IMR-90 (cell line): Measurements from ENCODE around the gene ARHGAP10. TPM values are rescaled to one million over a fixed set of nuclear protein-coding genes. Genes with fewer than 3 reads are reported as not detected.
A peak's percentile ranks its signal among the peaks of the same experiment; 100 is the strongest.

Experiments used
- ATAC-seq: fragments of 200-7000 bp; cut with Tn5 transposase; 2 replicates; pipeline ENCODE4 v1.9.1; 2020; ENCODE audit warnings: low read depth, mild to moderate bottlenecking, moderate library complexity
- BruUV-seq: library from RNA; stranded (reverse); fragments of 400-500 nt; replicated peaks from 2 replicates; lab custom pipeline; 2021; lab: Mats Ljungman, UMichigan
- CTCF ChIA-PET: fragments of 300-600 bp; formaldehyde crosslinking; extraction: SDS; loops from one replicate; lab custom pipeline; 2021; ENCODE audit warnings: antibody characterized with exemption; lab: Yijun Ruan, JAX
- POLR2A ChIA-PET: fragments of 300-600 bp; sonication (Branson Sonifier 250); formaldehyde crosslinking; loops from one replicate; lab custom pipeline; 2022; ENCODE audit warnings: antibody characterized with exemption; ENCODE audit not compliant: unreplicated experiment; lab: Charles Lee
- DNase-seq: peaks from one replicate; pipeline ENCODE4 v3.0.0; 2013
- H2AFZ ChIP-seq: replicated peaks from 2 replicates; pipeline ENCODE3; 2013; ENCODE audit warnings: low read length, mild to moderate bottlenecking; ENCODE audit not compliant: poor library complexity
- H2AK5ac ChIP-seq: 2 replicates; pipeline ENCODE4 v1.6.1; 2013; ENCODE audit warnings: low read depth, low read length, inconsistent platforms
- H2AK9ac ChIP-seq: replicated peaks from 2 replicates; pipeline ENCODE3; 2013; ENCODE audit warnings: mild to moderate bottlenecking, low read depth, low read length, moderate library complexity; ENCODE audit not compliant: poor library complexity
- H2BK120ac ChIP-seq: 2 replicates; pipeline ENCODE4 v1.6.1; 2013; ENCODE audit warnings: low read depth, low read length, inconsistent platforms
- H2BK15ac ChIP-seq: 3 replicates; pipeline ENCODE4 v1.6.1; 2013; ENCODE audit warnings: low read depth, low read length, inconsistent platforms
- H2BK20ac ChIP-seq: 2 replicates; pipeline ENCODE4 v1.6.1; 2013; ENCODE audit warnings: low read depth, mild to moderate bottlenecking, inconsistent platforms, low read length, moderate library complexity
- H2BK5ac ChIP-seq: 2 replicates; pipeline ENCODE4 v1.6.1; 2013; ENCODE audit warnings: mild to moderate bottlenecking, low read depth, low read length, inconsistent platforms; ENCODE audit not compliant: poor library complexity, severe bottlenecking
- H3K14ac ChIP-seq: replicated peaks from 2 replicates; pipeline ENCODE4 v1.6.1; 2013; ENCODE audit warnings: low read depth, low read length, inconsistent platforms
- H3K18ac ChIP-seq: 2 replicates; pipeline ENCODE4 v1.6.1; 2013; ENCODE audit warnings: low read depth, low read length, control low read depth
- H3K23ac ChIP-seq: 2 replicates; pipeline ENCODE4 v1.6.1; 2013; ENCODE audit warnings: low read depth, low read length, inconsistent platforms
- H3K27ac ChIP-seq: 2 replicates; pipeline ENCODE4 v1.5.1; 2013; ENCODE audit warnings: mild to moderate bottlenecking, control low read depth, low read length; ENCODE audit not compliant: insufficient read depth
- H3K27me3 ChIP-seq: 2 replicates; pipeline ENCODE4 v1.6.1; 2013; ENCODE audit warnings: low read length; ENCODE audit not compliant: control insufficient read depth, insufficient read depth
- H3K36me3 ChIP-seq: 2 replicates; pipeline ENCODE4 v1.6.1; 2013; ENCODE audit warnings: low read length, mixed read lengths; ENCODE audit not compliant: control insufficient read depth, insufficient read depth
- H3K4ac ChIP-seq: 2 replicates; pipeline ENCODE4 v1.6.1; 2013; ENCODE audit warnings: low read depth, low read length, inconsistent platforms
- H3K4me1 ChIP-seq: 2 replicates; pipeline ENCODE4 v1.6.1; 2013; ENCODE audit warnings: low read length, mixed read lengths; ENCODE audit not compliant: control insufficient read depth, insufficient read depth
- H3K4me2 ChIP-seq: 2 replicates; pipeline ENCODE4 v1.6.1; 2013; ENCODE audit warnings: low read depth, mild to moderate bottlenecking, control low read depth, low read length, moderate library complexity
- H3K4me3 ChIP-seq: 2 replicates; pipeline ENCODE4 v1.5.1; 2013; ENCODE audit warnings: low read depth, mild to moderate bottlenecking, control low read depth, low read length, moderate library complexity; ENCODE audit not compliant: insufficient read depth
- H3K56ac ChIP-seq: 2 replicates; pipeline ENCODE4 v1.6.1; 2013; ENCODE audit warnings: low read length, inconsistent platforms; ENCODE audit not compliant: insufficient read depth; ENCODE audit errors: extremely low read depth
- H3K79me1 ChIP-seq, 2 experiments: 2 replicates each; pipeline ENCODE4 v1.6.1; 2013; ENCODE audit warnings: low read length in 2 of 2, inconsistent platforms in 1 of 2, low read depth in 1 of 2
- H3K9ac ChIP-seq: 2 replicates; pipeline ENCODE4 v1.6.1; 2013; ENCODE audit warnings: low read depth, low read length, control low read depth
- H3K9me1 ChIP-seq: 2 replicates; pipeline ENCODE4 v1.6.1; 2013; ENCODE audit warnings: low read length, inconsistent platforms; ENCODE audit not compliant: insufficient read depth
- H3K9me3 ChIP-seq: 2 replicates; pipeline ENCODE4 v1.6.1; 2013; ENCODE audit warnings: low read length; ENCODE audit not compliant: control insufficient read depth, insufficient read depth
- H4K20me1 ChIP-seq: 2 replicates; pipeline ENCODE4 v1.6.1; 2013; ENCODE audit warnings: low read length, inconsistent platforms; ENCODE audit not compliant: insufficient read depth
- H4K5ac ChIP-seq: 2 replicates; pipeline ENCODE4 v1.6.1; 2013; ENCODE audit warnings: mild to moderate bottlenecking, low read depth, low read length, control low read depth
- H4K8ac ChIP-seq, 2 experiments: 2 replicates each; pipeline ENCODE4 v1.6.1; 2013; ENCODE audit warnings: low read depth in 2 of 2, low read length in 2 of 2, control low read depth in 1 of 2, inconsistent platforms in 1 of 2
- H4K91ac ChIP-seq: 2 replicates; pipeline ENCODE4 v1.6.1; 2013; ENCODE audit warnings: low read depth, low read length, inconsistent platforms; ENCODE audit not compliant: insufficient read depth
- BHLHE40 ChIP-seq: fragments of 150-350 bp; IDR thresholded peaks from 2 replicates; pipeline ENCODE4 v1.6.1; 2016; ENCODE audit warnings: mild to moderate bottlenecking, low read depth, low read length
- CEBPB ChIP-seq: IDR thresholded peaks from 2 replicates; pipeline ENCODE4 v1.6.1; 2012; ENCODE audit warnings: low read depth, low read length, improper control_type of control experiment
- CHD1 ChIP-seq: IDR thresholded peaks from 2 replicates; pipeline ENCODE4 v1.6.1; 2012; ENCODE audit warnings: low read depth, low read length, improper control_type of control experiment
- CTCF ChIP-seq: conservative IDR thresholded peaks from 2 replicates; pipeline ENCODE4 v1.5.1; 2012; ENCODE audit warnings: mild to moderate bottlenecking, low read depth, low read length, improper control_type of control experiment
- FOS ChIP-seq: fragments of 150-350 bp; IDR thresholded peaks from 2 replicates; pipeline ENCODE4 v1.6.1; 2016; ENCODE audit warnings: low read depth, low read length
- MAFK ChIP-seq: IDR thresholded peaks from 2 replicates; pipeline ENCODE4 v1.6.1; 2012; ENCODE audit warnings: low read depth, low read length, improper control_type of control experiment
- MAZ ChIP-seq: IDR thresholded peaks from 2 replicates; pipeline ENCODE4 v1.6.1; 2012; ENCODE audit warnings: low read depth, mild to moderate bottlenecking, low read length, improper control_type of control experiment, moderate library complexity, borderline replicate concordance
- MXI1 ChIP-seq: IDR thresholded peaks from 2 replicates; pipeline ENCODE4 v1.6.1; 2012; ENCODE audit warnings: low read depth, mild to moderate bottlenecking, low read length, moderate library complexity, borderline replicate concordance
- NFE2L2 ChIP-seq: fragments of 150-350 bp; IDR thresholded peaks from 2 replicates; pipeline ENCODE4 v1.6.1; 2016; ENCODE audit warnings: low read depth, mild to moderate bottlenecking, low read length
- POLR2A ChIP-seq: IDR thresholded peaks from 2 replicates; pipeline ENCODE4 v1.6.1; 2012; ENCODE audit warnings: mild to moderate bottlenecking, low read depth, low read length
- RAD21 ChIP-seq: IDR thresholded peaks from 2 replicates; pipeline ENCODE4 v1.6.1; 2012; ENCODE audit warnings: low read length, improper control_type of control experiment
- RCOR1 ChIP-seq: IDR thresholded peaks from 2 replicates; pipeline ENCODE4 v1.6.1; 2012; ENCODE audit warnings: mild to moderate bottlenecking, low read length, improper control_type of control experiment; ENCODE audit not compliant: insufficient replicate concordance
- RFX5 ChIP-seq: IDR thresholded peaks from 2 replicates; pipeline ENCODE4 v1.8.0; 2012; ENCODE audit warnings: low read depth, mild to moderate bottlenecking, low read length, moderate library complexity
- SMC3 ChIP-seq: fragments of 150-350 bp; IDR thresholded peaks from 2 replicates; pipeline ENCODE4 v1.6.1; 2016; ENCODE audit warnings: low read depth, mild to moderate bottlenecking, antibody characterized with exemption, low read length, moderate library complexity
- USF2 ChIP-seq: fragments of 150-350 bp; IDR thresholded peaks from 2 replicates; pipeline ENCODE4 v1.6.1; 2017; ENCODE audit warnings: mild to moderate bottlenecking, antibody characterized with exemption, low read length, low read depth
- WGBS, 2 experiments: methylation state at CpG; one replicate each; pipeline versions ENCODE4 v1.1.5 to v1.1.7; 2013; ENCODE audit warnings: missing lambda C conversion rate in 2 of 2; ENCODE audit not compliant: insufficient read length in 1 of 2; ENCODE audit errors: extremely low coverage in 2 of 2; 5-methylcytosine and 5-hydroxymethylcytosine counted together
- dilution Hi-C: fragments of 300-500 bp; cut with HindIII; formaldehyde crosslinking; loops from one replicate; pipeline ENCODE4 v1.14.3; 2018; ENCODE audit warnings: low sequenced_read_pairs; ENCODE audit not compliant: unreplicated experiment
- in situ Hi-C: fragments of 300-500 bp; cut with MboI; formaldehyde crosslinking; loops from 3 replicates; pipeline ENCODE4 v1.14.3; 2019; ENCODE audit warnings: low sequenced_read_pairs, inconsistent platforms, mixed read lengths
- intact Hi-C: fragments of 100-400 bp; cut with micrococcal nuclease; formaldehyde crosslinking; loops from 2 replicates; pipeline ENCODE4 v1.10.0; 2022
- polyA plus RNA-seq, 3 experiments: library from polyadenylated mRNA; depleted of rRNA; stranded (reverse); fragments of >200 nt; gene quantifications; 2 replicates each; pipeline ENCODE4 v1.2.3, GENCODE V29; 2012; ENCODE audit warnings: low replicate concordance in 1 of 3
- total RNA-seq: library from RNA; depleted of rRNA; stranded (reverse); fragments of >200 nt; gene quantifications from 2 replicates; pipeline ENCODE4 v1.2.3, GENCODE V29; 2012
- TF ChIP-seq, protein P1 (sequence below): fragments of 150-350 bp; IDR thresholded peaks from 2 replicates; pipeline ENCODE4 v1.6.1; 2016; ENCODE audit warnings: low read depth, mild to moderate bottlenecking, low read length, moderate library complexity, borderline replicate concordance

ARHGAP10 gene
- total and polyA plus RNA-seq, 2 of the 4 experiments (the other 2 are of a cell fraction) = 27.1 to 29.4 TPM

- Histone ChIP-seq H3K9me1 (peaks cover 11% of the 10 kb centered on the region), H3K18ac (no peak overlapping the region), H3K79me1 (peaks cover 28 to 43% of the 10 kb centered on the region in 2 experiments), H3K9ac (no peak overlapping the region), H3K4me2 (peak overlapping the region; percentile 38; the same call in 1 of the 2 replicates), H2BK120ac (0 out of 2 replicates have a peak overlapping the region, but pooled peaks have one; percentile 30), H3K4ac (no peak overlapping the region), H2BK5ac (peak overlapping the region; percentile 58), H3K4me3 (no peak overlapping the region), H2AFZ (peak overlapping the region; percentile 68), H4K8ac (no peak overlapping the region), H3K27me3 (no peaks in the 10 kb centered on the region), H2AK5ac (no peak overlapping the region), H3K14ac (peak overlapping the region; percentile 24; the same call in 1 of the 2 replicates), H3K4me1 (peaks cover 8% of the 10 kb centered on the region), H3K27ac (no peak overlapping the region), H2BK15ac (no peak overlapping the region), H2AK9ac (peak overlapping the region; percentile 47), H4K20me1 (peaks cover 10% of the 10 kb centered on the region; the same call in 1 of the 2 replicates), H3K23ac (peak overlapping the region; percentile 79; the same call in 1 of the 2 replicates), H4K5ac (no peak overlapping the region), H3K36me3 (no peaks in the 10 kb centered on the region), H3K9me3 (no peaks in the 10 kb centered on the region), H2BK20ac (no peak overlapping the region), H3K56ac (no peak overlapping the region), H4K91ac (no peak overlapping the region)
- BruUV-seq = no TSS peak
- intact Hi-C loops (no loop called here), dilution Hi-C loops (no loop called here), in situ Hi-C loops (no loop called here)
- ChIA-PET POLR2A (no interaction called here), CTCF (interaction anchor here (0.5 to 1.3 kb wide), 3 partner anchors 8 to 35 kb away, joined by 3 to 4 read pairs (median 3); no protein-coding TSS in a partner anchor)
- peak; percentile 95 for ATAC-seq
- TF ChIP-seq BHLHE40 (peak; percentile 64), CTCF (no peak), MAZ (no peak), RCOR1 (peak; percentile 59), MAFK (peak; percentile 95), POLR2A (no peak), SMC3 (no peak), RAD21 (0 out of 2 replicates have a peak, but pooled peaks have one; percentile 22), MXI1 (peak; percentile 98), NFE2L2 (peak; percentile 86), USF2 (no peak), CEBPB (peak; percentile 90), FOS (peak; percentile 97), CHD1 (peak; percentile 70; the same call in 1 of the 2 replicates), RFX5 (no peak)
- TF ChIP-seq, protein P1, sequence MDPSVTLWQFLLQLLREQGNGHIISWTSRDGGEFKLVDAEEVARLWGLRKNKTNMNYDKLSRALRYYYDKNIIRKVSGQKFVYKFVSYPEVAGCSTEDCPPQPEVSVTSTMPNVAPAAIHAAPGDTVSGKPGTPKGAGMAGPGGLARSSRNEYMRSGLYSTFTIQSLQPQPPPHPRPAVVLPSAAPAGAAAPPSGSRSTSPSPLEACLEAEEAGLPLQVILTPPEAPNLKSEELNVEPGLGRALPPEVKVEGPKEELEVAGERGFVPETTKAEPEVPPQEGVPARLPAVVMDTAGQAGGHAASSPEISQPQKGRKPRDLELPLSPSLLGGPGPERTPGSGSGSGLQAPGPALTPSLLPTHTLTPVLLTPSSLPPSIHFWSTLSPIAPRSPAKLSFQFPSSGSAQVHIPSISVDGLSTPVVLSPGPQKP = no peak
- peak; percentile 99 for DNase-seq
- whole genome bisulfite sequencing, 2 experiments = no CpG with 5 or more reads among the region's 7 CpGs
Observed at GRCh38 chr4:148007314-148007760, 275.4 kb downstream of the ARHGAP10 start.
